HG03066 (cell line): ENCODE data around the gene APOL2.
"Not testable (repeated sequence)": the region's sequence is repeated elsewhere in the genome, so short reads cannot be mapped to it uniquely, and the experiment has no call there.

ENCODE experiments used
- ATAC-seq: cut with Tn5 transposase; IDR thresholded peaks from one replicate; pipeline ENCODE4 v1.9.1; 2021; ENCODE audit warnings: low read depth; ENCODE audit not compliant: unreplicated experiment

The APOL2 gene

DNA sequence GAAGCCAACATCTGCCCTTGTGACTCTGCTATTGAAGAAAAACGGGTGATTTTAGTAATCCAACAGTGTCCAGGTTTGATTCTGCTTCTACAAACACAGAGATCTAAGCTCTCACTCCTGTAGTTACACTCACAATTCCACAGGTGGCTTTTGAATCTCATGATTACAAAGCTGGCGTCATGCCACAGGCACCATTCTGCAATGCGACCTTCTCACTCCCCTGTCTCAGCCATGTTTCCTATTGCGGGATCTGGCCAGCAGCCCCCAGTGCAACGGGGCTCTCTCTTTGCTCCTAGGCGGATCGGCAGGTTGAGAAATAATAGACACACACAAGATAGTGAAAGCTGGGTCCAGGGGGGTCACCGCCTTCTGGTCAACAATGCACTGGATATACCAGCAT, 36.4 kb downstream of the APOL2 start:
- not testable (repeated sequence) for ATAC-seq

DNA sequence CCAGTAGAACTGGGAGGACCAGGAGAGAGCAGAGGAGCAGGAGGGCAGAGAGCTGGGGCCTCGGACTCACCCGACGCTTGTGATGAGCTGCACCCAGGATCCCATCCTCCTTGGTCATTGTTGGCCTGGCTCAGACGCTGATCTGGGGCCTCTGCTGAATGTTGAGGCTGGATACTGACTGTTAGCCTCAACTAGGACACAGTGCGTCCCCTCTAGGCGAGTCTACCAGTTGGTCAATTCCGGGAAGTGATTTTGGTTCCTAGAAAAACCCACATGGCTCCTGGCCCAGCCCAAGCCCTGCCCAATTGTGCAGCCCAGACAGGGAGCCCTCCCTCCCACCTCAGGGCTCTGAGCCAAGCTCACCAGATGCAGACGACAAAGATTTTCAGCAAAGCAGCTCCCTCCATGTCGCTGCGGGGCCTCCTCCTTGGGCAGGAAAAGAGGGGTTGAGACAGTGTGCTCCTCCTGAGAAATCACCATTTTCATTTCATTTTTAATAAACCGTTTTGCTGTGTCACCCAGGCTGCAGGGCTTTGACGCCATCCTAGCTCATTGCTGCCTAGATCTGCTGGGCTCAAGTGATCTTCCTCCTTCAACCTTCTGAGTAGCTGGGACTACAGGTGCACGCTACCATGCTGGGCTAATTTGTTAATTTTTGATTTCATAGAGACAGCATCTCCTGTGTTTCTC, 37.6 kb downstream of the APOL2 start, which contains the start of gene APOL4:
Gene APOL4, minus strand, starts transcription at position 180 of the 690 bp plus-strand sequence. Its CDS starts 75 bp downstream, at position 105.
- no peak for ATAC-seq

DNA sequence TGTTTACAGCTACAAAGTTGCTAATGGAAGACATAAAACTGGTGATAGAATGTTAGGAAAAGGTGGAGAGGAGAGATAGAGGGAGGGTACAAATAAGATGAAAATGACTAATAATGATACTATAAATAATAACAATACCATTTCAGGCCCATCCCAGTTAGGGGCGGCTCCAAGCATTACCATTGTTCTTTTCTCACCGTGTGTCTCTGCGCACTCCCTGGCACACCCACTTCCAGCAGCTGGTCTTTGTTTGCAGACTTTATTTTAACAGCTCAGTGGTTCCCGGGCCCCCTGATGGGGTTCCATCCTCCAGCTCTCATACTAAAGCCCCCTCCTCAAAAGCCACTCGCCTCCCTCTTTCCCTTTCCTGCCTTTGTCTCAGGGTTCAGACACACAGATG, 38.3 kb downstream of the APOL2 start:
- ATAC-seq = not testable (repeated sequence)

DNA sequence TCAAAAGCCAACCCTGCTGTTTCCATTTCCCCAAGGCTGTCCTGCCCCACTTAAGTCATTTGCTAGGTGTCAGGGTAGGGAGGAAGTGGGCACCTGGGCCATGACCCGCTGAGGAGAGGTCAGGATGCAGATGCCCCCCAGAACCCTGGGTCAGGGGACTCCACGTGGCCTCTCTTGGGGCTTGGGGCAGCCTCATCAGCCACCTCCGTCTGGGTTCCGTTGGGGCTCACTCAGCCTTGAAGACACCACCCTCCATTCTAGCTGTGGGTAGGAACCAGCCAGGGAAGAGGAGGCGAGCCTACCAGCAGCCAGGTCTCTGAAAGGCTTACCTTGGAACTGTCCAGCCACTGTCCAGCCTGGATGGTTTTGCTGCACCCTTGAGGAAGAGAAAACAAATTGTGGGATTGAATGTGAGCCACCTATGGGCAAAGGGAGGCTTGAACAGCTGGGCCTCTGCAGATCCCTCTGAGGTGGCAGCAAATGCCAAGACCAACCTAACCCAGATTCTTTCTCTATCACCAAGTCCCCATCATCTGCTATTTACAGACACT, 40.3 kb downstream of the APOL2 start:
- ATAC-seq = no peak

DNA sequence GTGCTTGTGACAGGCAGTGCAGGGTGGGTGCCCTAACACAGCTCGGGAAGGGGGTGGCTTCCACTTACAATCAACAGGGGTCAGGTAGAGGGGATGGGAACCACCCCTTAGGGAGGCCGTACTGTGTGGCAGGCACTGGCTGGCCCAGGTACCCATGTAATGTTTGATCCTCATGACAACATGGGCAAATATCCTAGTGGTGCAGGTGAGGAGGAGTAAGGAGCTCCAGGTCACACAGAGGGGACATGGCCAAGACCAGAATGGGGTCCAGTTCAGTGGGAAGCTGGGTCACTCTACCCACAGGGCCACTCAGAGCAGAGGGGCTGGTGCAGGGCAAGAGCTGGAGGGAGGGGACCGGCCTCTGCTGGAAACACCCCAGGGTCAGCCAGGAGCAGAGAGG, 40.8 kb downstream of the APOL2 start:
- no peak for ATAC-seq

DNA sequence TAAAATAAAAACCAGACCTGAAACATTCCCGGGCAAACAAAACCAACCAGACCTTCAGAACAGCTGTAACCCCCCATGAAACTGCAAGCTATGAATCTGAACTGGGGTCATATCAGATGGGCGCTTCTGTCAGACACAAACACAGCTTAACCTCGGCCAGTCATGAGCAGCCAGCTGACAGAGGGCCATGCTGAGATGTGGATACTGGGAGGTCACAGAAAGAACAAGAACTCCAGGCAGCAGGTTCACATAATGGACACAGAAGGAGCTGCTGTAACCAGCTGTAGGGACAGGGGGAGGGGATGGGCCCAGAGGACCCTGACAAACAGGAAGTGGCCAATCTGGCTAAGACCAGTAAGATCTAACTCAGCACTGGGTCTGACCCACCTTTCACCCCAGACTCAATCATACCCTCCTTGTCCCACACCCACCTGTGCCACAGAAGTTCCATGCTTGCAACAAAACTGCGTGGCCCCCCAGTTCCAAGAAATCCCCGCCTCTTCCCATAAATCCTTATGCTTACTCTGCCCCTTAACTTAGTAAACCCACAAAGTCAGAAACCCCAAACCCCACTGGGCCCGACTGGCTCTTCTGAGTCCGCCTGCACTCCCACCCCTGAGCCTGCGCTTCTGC, 41.7 kb downstream of the APOL2 start:
- ATAC-seq = no peak

DNA sequence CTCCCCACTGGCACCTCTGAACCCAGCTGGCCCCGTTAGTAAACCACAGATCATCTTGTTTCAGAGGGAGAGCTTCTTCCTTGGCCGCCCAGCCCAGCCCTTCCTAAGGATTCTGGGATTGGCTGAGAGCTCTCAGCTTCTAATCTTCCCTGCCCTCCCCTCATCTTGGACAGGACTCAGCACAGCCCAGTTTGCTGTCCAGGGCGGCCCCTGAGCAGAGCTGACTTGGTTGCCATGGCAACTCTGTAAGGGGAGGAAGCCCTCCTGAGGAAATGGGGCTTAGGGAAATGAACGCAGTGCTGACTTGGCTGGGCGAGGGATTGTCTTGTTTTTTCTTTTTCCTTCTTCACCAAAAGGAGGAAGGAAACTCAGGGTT, 42.3 kb downstream of the APOL2 start:
- no peak for ATAC-seq

DNA sequence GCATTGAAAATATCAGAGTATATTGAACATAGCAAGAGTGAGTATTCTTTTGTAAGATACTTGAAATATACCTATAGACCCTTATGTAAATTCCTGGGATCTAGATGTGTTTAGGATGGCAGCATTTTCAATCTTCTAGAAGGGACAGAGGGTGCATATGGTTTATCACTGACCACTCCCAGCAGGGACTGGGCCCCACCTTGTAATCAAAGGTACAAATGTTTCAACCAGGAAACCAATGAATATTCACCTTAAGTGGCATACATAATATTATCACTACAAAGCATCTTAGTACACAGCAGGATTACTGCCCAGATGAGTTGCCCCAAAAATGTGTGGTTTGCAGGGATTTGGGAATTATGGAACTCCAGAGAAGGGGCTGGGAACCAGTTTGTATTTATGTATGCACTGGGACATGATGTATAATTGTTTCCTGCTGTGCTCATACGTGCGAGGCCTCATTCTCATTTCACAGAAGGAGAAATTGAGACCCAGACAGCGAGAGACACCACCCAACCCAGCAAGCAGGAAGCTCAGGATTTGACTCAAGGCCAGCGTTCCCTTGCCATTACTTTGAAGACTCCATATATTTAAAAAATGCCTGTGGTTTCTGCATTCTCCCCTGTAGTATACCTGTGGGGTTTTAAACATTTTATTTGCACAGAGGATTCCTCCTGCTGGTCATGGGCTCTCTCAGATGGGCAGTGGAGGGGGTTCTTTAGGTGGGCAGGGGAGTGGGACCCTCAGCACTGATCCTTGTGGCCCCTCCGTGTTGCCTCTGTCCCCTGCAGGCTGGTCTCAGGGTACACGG, 42.9 kb downstream of the APOL2 start:
- ATAC-seq = no peak

DNA sequence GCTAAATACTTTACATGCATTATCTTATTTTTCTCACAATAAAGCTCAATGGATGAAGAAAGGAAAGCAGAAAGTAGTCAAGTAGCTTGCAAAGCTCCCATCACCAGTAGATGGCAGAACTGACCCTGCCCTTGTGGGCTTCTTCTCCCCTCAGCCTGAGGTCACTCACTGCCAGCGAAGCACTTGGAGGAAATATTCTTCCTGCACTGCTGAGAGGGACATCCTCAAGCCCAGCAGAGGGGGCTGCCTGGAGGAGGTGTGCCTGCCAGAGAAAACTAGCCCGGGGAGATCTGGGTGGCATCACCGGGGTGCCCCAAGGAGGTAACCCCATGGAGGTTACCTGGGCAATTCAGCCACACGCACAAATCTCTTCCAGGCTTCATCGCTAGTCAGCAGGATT, 44.4 kb downstream of the APOL2 start:
- ATAC-seq = no peak

DNA sequence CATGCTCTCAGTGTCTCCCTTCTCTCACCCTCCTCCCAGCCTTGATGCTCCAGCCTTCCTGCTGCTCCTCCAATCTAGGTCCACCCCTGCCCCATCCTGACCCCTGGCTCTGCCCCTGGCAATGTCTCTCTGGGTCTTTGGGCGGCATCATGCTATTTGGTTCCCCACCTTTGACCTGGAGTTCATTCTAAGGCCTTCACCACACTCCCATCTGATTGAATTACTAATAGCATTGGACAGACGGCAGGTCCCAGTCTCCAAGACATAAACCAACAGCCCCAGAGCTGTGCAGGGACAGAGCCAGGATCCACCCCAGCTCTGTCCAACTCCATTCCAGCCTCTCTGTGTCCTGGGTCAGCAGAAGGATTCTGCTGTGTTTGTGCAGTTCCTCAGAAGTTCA, 44.9 kb downstream of the APOL2 start:
- ATAC-seq = no peak

DNA sequence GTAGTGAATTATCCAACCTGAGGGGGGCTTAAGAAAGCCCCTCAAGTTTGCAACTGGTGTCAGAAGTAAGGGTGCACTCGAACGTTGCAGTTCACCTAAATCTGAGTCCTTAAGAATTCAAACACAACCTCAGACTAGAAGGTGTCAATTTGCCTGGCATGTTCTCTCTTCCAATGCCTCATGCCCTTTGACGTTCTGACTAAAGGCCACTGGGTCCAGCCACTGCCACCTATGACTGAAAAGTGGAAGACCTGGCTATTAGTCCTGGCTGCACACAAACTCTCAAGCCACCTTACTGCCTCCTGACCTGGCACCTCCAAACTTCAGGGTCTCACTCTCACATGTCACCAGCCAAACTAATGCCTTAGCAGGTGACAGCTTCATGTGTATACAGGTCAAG, 45.8 kb downstream of the APOL2 start:
- no peak for ATAC-seq

DNA sequence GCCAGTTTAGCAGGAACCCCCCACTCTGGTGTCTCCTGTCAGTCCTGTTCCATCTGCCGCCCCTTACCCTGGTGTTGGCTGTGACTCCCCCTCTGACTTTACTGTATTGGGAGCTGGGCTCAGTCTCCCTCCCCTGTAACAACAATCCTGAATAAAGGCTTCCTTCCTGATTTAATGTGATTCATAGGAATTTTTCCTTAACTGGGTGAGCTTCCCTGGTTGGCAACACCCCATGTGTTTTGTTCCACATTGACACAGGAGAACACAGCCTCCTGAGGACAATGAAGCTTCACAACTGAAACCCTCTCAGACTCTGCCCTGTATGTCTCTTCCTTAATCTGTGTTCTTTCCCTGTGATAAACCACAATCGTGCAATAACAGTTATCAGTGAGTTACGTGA, 46.2 kb downstream of the APOL2 start:
- ATAC-seq = no peak

DNA sequence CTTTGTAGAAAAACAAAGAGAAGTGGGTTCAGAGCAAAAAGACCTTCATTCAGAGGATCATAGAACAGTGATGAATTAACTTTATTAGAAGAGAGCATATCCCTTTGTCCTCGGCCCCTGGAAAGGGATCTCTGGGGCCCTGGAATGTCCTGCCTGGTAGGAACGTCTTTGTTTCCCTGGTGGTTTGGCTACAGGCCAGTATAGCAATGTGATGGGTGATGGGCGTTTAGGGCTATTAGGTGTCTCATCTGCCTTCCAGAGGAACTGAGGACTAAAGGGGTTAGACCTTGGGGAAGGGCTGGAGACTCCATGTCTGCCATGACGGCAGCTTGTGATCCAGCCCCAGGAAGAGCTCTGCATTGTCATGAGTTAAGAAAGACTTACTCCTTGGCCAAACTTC, 46.8 kb downstream of the APOL2 start:
- no peak for ATAC-seq

DNA sequence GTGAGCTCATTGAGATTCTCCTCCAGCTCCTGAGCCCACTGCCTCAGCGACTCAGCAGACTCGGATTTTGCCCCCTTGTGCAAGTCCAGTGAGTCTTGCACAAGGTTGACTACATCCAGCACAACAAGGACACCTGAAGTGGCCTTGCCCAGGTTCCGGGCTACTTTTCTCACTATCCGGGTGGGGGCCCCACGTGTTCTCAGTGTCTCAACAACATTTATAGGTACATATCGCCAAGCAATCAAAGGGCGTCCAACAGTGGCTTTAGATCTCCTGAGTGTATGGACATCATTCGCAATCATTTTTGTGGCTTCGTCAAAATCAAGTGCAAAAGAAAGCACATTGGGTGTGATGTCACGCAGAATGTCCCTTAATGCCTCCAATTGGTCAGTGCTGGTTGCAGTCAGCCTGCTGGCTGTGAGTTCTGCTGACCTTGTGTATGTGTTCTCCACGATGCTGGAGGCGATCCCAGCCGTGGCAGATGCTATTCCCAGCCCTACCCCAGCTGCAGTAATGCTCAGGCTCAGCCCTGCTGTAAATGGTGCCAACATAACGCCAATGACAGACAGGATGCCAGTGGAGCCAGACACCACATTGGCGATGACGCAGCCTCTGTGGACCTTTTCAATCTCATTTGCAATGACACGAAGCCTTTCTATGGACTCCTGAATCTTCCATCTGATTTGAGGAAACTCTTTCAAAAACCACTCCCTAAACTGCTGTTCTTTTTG, 48.1 kb downstream of the APOL2 start:
- ATAC-seq = no peak

DNA sequence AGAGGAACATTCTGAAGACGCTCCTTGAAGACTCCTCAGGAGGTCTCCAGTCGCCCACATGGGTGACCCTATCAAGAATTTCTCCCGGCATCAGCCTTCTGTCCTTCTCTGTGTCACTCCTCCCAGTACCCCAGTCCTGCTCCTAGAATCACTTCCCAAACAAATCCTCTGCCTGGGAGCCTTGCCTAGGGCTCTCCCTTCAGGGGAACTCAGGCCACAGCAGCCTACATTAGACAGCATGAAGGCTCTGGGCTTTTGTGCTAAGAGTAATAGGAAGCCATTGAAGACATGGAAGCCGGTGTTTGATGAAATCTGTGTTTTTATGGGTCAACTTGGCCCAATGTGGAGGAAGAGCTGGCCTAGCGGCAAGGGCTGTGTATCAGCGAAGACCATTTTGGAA, 51.5 kb downstream of the APOL2 start:
- ATAC-seq = not testable (repeated sequence)

DNA sequence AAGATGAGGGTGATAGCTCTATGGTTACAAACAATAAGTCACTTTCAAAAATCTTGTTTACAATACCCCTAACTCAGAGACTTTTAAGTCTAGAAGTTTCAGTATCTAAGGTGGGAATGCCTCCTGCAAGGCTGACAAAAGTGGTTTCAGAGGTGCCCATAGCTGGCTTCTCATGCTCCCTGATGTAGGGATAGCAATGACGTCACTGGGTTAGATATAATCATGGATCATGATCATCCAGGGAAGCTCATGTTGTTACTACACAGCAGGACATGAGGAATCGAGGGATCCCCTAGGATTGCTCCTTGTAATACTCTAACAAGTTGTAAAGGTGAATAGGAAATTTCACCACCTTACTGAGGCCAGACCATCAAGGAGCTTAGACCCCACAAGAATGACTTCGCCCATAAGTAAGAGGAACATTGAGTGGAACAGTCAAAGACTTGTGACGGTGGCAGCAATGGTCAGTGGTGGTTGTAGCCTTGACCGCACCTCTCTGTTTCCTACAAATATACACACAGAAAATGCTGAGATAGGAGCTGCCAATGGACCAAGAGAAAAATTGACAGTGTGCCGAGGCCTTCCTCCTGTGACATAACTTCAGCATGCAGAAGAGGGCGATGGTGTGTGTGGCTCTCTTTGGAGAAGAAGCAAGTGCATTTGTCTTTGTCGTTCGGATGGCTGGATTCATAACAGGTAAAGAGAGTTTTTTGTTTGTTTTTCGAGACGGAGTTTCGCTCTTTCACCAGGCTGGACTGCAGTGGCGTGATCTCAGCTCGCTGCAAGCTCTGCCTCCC, 53.3 kb downstream of the APOL2 start:
- ATAC-seq = no peak

DNA sequence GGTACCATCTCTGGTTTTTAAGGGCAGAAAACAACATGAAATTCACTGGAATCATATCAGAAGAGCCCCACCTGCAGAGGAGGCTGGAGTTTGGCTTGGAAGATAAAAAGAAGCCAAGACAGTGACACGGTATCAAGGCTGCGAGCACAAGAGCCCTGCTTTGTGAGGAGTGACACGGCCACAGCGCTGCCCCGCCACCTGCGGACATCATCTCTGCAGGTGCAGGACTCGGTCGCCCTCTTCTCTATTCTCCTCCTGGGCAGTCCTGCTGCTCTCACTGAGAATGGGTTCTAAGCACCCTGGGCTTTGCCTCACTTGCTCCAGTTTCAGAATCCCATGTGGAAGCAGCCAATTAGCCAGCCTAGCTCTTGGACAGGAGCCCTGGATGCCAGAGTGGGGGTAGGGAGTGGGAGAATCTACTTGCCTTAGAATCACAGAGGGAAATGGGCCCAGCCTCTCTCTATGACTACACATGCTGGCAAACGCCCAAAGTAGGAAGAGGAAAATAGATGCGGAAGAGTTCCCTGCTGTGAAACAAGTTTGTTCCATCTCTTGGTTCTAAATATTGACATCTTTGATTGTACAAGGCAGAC, 54.8 kb downstream of the APOL2 start:
- ATAC-seq = no peak

DNA sequence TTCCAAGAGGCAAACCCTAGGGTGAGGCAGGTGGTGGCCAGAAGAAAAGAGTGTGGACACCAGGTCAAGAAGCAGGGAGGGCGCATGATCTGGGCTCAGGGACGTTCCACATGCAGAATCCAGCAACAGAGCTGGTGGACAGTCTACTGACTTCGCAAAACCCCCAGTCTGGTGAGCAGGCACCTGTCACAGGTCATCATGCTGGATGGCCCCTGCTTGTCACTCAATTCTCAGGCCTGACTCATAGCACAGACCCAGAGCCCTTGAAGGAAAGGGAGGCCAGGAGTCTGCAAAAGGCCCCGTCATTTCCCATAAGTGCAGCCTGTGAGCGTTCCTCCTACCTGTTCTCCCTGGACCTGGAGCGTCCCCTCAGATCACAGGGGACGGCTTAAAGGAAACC, 55.9 kb downstream of the APOL2 start:
- no peak for ATAC-seq

DNA sequence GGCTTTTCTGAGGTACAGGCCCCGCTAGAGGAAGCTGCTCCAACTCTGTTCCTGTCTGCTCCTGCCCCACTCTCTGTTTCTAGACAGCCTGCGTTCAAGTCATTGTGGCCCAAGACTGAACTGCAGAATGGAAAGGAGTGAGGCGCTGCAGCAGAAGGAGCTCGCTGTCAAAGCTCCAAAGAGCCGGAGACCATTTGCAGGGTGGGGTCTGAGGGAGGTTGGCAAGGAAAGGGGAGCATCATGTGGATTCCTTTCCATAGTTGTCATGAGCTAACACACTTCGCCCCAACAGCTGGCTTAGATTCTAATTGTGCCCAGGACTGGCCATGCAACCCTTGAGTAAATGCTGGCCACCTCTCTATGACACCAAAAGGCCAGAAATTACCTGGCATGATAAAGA, 56.5 kb downstream of the APOL2 start:
- ATAC-seq = no peak

DNA sequence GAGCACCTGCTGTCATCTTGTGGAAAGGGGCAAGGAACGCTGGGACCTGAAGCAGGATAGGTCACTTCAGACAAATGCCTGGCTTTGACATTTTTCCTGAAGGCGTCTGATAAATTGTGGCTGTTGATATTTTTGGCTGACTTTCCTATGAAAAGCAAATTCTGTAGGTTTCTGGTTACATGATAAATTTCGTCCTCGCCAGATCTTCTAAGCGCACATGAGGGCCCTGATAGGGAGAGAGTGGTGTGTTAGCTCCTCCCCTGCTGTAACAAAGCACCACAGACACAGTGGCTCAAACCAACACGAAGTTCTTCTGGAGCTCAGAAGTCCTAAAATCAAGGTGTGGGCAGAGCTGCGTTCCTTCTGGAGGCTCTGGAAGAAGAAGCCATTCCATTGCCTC, 57.3 kb downstream of the APOL2 start:
- ATAC-seq = no peak
